Skeletal muscle satellite cell (primary cell): Measurements from ENCODE around the gene PABPN1.
A peak's percentile ranks its signal among the peaks of the same experiment; 100 is the strongest.

Experiments
- H3K27me3 ChIP-seq: 2 replicates; pipeline ENCODE4 v1.7.0; 2013; ENCODE audit warnings: low read length; ENCODE audit not compliant: control insufficient read depth, insufficient read depth
- H3K36me3 ChIP-seq: 2 replicates; pipeline ENCODE4 v1.7.0; 2013; ENCODE audit warnings: mild to moderate bottlenecking, control low read depth, low read length; ENCODE audit not compliant: insufficient read depth
- H3K4me1 ChIP-seq: 2 replicates; pipeline ENCODE4 v1.7.0; 2013; ENCODE audit warnings: low read length; ENCODE audit not compliant: control insufficient read depth, insufficient read depth
- H3K4me2 ChIP-seq: 2 replicates; pipeline ENCODE4 v1.7.0; 2013; ENCODE audit warnings: mild to moderate bottlenecking, low read length
- H3K4me3 ChIP-seq: 2 replicates; pipeline ENCODE4 v1.7.0; 2013; ENCODE audit warnings: low read length
- H3K9ac ChIP-seq: 2 replicates; pipeline ENCODE4 v1.7.0; 2013; ENCODE audit warnings: mild to moderate bottlenecking, low read depth, low read length, moderate library complexity
- H3K9me3 ChIP-seq: replicated peaks from 2 replicates; pipeline ENCODE4 v1.7.0; 2013; ENCODE audit warnings: mild to moderate bottlenecking, control low read depth, low read length

PABPN1 gene

DNA sequence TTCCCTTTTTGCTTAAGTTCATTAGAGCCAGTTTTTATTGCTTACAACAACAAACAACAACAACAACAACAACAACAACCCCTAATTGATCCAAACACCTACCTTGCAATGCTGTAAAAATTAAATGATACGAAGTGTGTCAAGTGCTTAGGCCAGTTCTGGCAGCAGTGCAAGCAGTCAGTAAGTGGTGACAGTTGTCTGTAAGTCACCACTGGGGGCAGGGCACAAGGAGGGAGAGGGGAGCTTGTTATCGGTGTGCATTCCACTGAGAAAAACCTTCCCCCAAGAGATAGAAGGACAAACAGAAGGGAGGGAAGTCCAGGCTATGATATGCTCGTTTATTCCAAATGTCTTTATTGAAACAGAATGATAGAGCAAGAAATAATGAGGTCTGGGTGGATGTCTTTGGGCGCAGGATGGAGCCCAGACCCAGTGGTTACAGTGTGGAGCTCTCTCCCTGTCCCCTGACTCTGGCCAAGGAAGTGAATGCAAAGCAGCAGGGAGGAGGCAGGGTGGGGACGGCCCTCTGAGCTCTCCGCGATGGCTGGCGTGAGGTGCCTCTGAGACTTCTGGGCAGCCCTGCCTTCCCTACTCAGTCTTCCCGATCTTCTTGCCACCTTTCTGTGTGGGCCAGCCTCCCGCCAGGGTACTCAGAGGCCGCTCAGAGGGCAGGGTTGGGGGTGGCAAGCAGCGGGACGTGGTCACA, 24.9 kb downstream of the PABPN1 start:
- H3K27me3 ChIP-seq = peaks cover 9% of the 10 kb centered on the region
- H3K36me3 ChIP-seq = no peaks in the 10 kb centered on the region
- H3K9ac ChIP-seq = no peak overlapping the region
- no peaks in the 10 kb centered on the region for H3K9me3 ChIP-seq
- H3K4me3 ChIP-seq = no peak overlapping the region
- H3K4me2 ChIP-seq = no peak overlapping the region
- no peaks in the 10 kb centered on the region for H3K4me1 ChIP-seq

DNA sequence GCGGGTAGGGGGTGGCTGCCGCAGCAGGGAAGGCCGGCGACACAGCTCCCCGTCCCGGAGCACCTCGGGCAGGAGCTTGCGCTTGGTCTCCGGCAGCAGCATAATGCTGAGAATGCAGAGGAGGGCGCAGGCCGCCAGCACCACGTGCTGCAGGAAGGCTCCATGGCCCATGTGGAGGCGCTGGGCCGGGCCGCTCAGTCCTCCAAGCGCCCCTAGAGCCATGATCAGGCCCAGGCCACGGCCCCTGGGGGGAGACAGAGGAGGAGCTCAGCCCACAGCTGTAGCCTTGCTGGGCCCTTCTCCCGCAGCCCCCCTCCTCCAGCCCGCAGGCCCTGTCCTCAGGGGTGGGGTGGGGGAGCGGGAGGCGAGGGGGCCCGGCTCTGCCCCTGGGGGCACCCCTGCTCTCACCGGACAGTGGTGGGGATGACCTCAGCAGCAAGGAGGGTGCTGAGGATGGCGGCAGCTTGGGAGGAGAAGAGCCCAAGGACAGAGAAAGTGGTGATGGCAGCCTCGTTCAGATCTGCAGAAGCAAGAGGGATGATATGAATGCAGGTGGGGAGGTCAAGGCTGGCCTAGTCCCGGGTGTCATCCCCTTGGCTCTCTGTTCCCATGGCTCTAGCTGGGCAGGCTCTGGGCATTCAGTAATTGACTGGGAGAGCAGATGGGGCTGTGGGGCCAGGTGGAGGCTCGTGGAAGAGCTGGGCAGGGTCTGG, 25.6 kb downstream of the PABPN1 start:
- Histone ChIP-seq H3K27me3 (peaks cover 13% of the 10 kb centered on the region), H3K4me2 (no peak overlapping the region), H3K9ac (no peak overlapping the region), H3K9me3 (no peaks in the 10 kb centered on the region), H3K4me1 (peaks cover 3% of the 10 kb centered on the region), H3K4me3 (no peak overlapping the region), H3K36me3 (no peaks in the 10 kb centered on the region)

DNA sequence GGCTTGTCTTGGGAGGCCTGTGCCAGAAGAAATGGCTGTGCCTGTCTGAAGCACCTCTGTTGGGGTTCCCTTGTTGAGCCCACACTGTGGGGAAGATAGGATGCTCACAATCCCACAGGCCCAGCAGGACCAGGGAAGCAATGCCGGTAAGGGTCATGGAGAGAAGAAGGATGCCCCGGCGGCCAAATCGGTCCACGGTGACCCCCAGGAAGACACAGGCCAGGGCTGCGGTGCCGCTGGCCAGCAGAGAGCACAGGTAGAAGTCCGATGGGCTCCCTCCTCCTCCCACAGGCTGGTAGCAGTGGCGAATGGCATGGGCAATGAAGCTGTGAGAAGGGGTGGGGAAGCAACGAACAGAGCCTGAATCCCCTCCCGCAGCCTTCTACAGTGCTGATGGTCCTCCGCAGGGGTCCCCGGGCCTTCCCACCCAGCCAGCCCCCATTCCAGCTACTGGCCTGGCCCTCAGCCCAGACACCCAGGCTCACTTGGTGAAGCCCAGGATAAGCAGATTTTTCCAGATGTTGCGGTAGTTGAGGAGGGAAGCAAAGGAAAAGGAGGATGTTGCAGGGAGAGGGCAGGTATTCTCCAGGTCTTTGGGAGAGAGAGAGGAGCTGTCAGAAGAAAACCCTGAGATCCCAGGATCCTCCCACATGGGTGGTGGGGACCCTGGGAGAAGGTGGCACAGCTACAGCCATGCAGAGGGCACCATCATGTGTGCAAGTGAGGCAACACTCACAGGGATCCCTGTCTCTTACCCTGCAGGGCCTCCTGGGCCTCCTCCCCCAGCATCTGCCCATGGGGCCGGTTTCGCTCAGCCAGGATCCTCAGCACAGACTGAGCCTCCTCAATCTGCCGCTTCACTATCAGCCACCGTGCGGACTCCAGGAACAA, 26.4 kb downstream of the PABPN1 start:
- H3K4me1 ChIP-seq = peaks cover 7% of the 10 kb centered on the region
- no peaks in the 10 kb centered on the region for H3K9me3 ChIP-seq
- H3K4me2 ChIP-seq = no peak overlapping the region
- H3K4me3 ChIP-seq = no peak overlapping the region
- peaks cover 8% of the 10 kb centered on the region for H3K27me3 ChIP-seq
- H3K9ac ChIP-seq = no peak overlapping the region
- no peaks in the 10 kb centered on the region for H3K36me3 ChIP-seq

DNA sequence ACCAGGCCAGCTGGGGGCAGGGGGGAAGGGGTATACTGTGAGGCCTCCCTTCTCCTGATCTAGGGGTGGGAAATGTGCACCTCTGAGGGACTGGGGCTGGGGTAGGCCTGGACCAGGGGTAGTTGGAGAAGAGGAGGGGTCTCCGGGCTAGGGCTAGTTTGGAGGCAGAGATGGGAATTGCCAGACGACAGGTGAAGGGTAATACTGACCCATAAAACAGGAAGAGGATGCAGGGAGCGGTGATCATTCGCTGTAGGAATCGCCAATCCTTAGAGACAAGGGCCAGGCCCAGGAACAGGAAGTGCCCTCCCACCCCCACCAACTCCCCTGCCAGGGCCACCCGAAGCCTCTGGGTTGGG, 27.0 kb downstream of the PABPN1 start:
- Histone ChIP-seq H3K4me2 (no peak overlapping the region), H3K9ac (no peak overlapping the region), H3K4me3 (no peak overlapping the region), H3K36me3 (no peaks in the 10 kb centered on the region), H3K9me3 (no peaks in the 10 kb centered on the region), H3K4me1 (peaks cover 7% of the 10 kb centered on the region), H3K27me3 (peaks cover 11% of the 10 kb centered on the region)

DNA sequence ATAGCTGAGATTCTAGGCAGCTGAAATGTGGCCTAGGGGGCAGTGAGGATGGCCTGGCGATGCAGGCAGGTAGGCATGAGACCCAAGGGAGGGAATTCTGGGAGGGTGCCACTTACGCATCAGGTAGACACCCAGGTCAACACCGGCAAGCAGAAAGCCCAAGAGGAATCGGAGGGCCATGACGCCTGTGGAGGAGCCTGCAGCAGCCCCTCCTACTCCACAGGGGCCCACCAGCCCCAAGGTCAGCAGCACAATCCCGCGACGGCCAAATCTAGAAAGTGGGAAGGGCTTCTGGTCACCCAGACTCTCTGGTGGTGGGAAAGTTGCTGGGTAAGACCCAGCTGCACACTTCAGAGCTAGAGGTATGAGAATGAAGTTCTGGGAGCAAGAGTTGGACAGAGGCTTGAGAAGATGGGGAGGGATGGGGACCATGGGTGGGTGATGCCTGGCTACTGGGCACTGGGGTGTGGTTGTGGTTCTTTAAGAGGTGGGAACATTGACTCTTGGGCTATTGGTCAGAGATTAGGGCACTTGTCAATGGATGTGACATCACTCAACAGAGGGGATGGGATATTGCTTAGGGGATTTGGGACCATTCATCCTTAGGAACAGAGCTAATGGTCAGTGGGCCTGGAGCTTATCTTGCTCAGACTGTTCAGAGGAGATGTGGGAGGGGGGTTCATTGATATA, 28.0 kb downstream of the PABPN1 start:
- Histone ChIP-seq H3K9ac (no peak overlapping the region), H3K4me2 (no peak overlapping the region), H3K4me3 (no peak overlapping the region), H3K27me3 (peaks cover 20% of the 10 kb centered on the region), H3K4me1 (peaks cover 7% of the 10 kb centered on the region), H3K9me3 (no peaks in the 10 kb centered on the region), H3K36me3 (no peaks in the 10 kb centered on the region)

DNA sequence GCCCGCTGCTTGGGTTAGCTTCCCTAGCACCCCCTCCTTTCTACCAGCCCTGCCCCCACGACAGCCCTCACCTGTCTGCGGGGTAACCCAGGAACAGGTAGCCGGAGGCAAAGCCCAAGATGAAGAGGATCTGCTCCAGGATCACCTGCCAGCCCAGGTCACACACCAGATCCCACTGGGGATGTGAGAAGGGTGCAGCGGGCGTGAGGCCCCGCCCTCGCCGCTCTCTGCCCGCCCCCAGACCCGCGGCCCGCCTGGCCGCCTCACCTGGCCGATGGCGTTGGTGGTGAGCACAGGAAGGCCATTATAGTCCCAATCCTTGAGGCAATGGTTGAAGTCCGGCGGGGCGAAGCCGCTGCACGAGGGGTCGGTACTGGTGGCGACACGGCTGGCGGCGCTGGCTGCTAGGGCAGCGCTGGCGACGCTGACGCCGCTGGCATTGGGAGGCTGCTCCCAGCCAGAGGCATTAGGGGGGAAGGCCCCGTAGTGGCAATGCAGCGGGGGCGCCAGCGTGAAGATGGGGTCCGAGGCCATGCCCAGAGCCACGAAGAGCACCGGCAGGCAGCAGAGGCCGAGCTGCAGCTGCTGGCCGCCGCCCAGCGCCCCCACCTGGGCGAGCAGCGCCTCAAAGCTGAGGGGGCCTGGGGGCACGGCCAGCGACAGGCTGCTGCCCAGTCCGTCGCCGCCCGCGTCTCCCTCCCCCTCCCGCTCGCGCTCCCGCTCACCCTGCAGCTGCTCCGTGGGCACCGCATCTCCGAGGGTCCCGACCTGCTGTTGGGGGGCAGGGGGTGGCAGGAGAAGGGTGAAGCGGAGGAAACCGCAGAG, 30.6 kb downstream of the PABPN1 start:
- Histone ChIP-seq H3K4me1 (peaks cover 7% of the 10 kb centered on the region), H3K36me3 (no peaks in the 10 kb centered on the region), H3K9me3 (no peaks in the 10 kb centered on the region), H3K4me3 (peak overlapping the region; percentile 79), H3K4me2 (peak overlapping the region; percentile 91), H3K9ac (peak overlapping the region; percentile 18), H3K27me3 (peaks cover 42% of the 10 kb centered on the region)

DNA sequence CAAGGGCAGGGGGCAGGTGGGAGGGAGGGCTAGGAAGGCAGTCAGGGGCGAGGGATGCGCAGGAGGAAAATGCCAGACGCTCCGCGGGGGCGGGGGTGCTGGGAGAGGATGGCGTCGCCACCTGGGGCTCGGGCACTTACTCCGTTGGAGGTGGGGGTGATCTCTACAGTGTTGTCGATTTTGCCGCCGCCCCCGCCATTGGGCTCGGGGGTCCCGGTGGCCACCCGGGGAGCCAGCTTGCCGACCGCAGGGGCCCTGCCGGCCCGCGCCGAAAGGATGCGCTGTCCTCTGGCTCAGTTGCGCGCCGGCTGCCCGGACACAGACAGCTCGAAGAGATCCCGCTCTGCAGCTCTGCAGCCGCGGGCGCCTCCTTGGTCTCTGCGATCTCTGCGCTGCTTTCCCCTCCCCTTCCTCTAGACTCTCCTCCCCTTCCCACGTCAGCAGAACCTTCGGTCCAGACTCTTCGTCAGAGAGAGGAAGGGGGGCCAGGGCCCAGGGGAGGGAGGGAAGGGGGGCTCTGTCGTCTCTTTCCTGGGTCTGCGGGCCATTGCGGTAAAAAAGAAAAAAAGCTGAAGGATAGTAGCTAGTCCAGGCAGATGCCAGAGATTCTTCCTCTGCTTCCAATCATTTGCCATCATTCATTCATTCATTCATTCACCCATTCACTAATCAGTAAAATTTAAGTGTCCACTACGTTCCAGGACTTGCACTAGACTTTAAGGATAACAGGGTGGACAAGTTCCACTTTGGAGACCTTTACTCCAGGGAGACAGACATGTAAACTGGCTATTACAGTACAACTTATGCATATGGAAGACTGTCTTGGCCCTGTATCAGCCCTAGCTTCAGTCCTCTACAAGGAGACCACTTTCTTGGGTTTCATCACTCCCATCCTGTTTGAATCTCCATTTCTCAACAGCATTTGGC, 31.5 kb downstream of the PABPN1 start, which contains the start of gene SLC22A17:
Gene SLC22A17, minus strand, starts transcription at position 382 of the 927 bp plus-strand sequence.
- Histone ChIP-seq H3K27me3 (peaks cover 42% of the 10 kb centered on the region), H3K4me1 (peaks cover 7% of the 10 kb centered on the region), H3K9ac (peak within 1 kb of the TSS; percentile 18), H3K9me3 (no peaks in the 10 kb centered on the region), H3K4me3 (peak within 1 kb of the TSS; percentile 79), H3K4me2 (peak within 1 kb of the TSS; percentile 91), H3K36me3 (no peaks in the 10 kb centered on the region)

DNA sequence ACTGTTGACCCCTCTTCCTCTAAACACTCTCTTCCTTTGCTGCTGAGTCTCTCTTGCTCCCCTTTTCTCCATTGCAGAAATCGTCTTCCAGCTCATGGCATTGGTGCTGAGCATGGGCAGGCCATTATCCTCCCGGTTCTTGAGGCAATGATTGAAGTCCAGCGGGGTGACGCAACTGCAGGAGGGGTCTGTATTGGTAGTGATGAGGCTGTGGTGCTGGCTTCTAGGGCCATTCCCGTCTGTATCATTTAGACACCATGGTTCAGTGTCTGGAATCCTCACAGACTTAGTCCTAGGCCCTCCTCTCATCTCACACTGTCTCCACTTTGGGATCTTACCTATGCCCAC, 32.1 kb downstream of the PABPN1 start:
- Histone ChIP-seq H3K4me2 (no peak overlapping the region), H3K27me3 (peaks cover 42% of the 10 kb centered on the region), H3K9me3 (no peaks in the 10 kb centered on the region), H3K4me1 (peaks cover 7% of the 10 kb centered on the region), H3K4me3 (no peak overlapping the region), H3K36me3 (no peaks in the 10 kb centered on the region), H3K9ac (no peak overlapping the region)

DNA sequence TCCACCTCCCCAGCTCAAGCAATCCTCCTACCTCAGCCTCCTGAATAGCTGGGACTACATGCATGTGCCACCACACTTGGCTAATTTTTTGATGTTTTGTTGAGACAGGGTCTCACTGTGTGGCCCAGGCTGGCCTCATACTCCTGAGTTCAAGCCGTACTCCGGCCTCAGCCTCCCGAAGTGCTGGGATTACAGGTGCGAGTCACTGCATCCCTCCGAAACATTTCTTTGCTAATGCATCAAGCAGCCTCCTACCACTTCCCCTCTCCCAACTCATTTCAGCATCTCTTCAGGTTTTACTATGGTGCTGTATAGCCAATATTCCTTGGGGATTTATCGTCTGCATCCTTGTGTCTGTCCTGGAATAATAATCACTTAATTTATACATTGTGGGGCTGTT, 33.7 kb downstream of the PABPN1 start:
- Histone ChIP-seq H3K4me3 (no peak overlapping the region), H3K27me3 (peaks cover 42% of the 10 kb centered on the region), H3K9ac (no peak overlapping the region)

More for the DNA sequence above, 33.7 kb downstream of the PABPN1 start:
- Histone ChIP-seq H3K9me3 (no peaks in the 10 kb centered on the region), H3K4me2 (no peak overlapping the region), H3K4me1 (peaks cover 7% of the 10 kb centered on the region), H3K36me3 (no peaks in the 10 kb centered on the region)
